HL-60 (cell line): ENCODE measurements around the gene ARHGAP24.

Source experiments
- DNase-seq, 2 experiments: peaks; one replicate each; pipeline ENCODE4 v3.0.0-alpha.2; 2010 to 2020; ENCODE audit warnings: low read depth in 1 of 2, low spot score in 1 of 2
- H3K27ac ChIP-seq: fragments of 250-450 bp; sonication (Bioruptor Pico); replicated peaks from 2 replicates; pipeline ENCODE4 v1.5.1; 2020; ENCODE audit warnings: mild to moderate bottlenecking, moderate library complexity
- H3K27me3 ChIP-seq: fragments of 250-450 bp; sonication (Bioruptor Pico); 2 replicates; pipeline ENCODE4 v1.5.1; 2021; ENCODE audit warnings: mild to moderate bottlenecking, moderate library complexity; ENCODE audit not compliant: insufficient read depth, poor library complexity, severe bottlenecking
- H3K4me3 ChIP-seq: replicated peaks from 2 replicates; pipeline ENCODE4 v1.5.1; 2011; ENCODE audit warnings: mild to moderate bottlenecking, control low read depth, low read length; ENCODE audit not compliant: insufficient read depth
- CTCF ChIP-seq: IDR thresholded peaks from one replicate; pipeline ENCODE4 v1.5.1; 2011; ENCODE audit warnings: low read length, control low read depth, inconsistent platforms; ENCODE audit not compliant: insufficient read depth
- GABPA ChIP-seq: IDR thresholded peaks from 2 replicates; pipeline ENCODE4 v1.6.1; 2012; ENCODE audit warnings: low read depth
- POLR2AphosphoS5 ChIP-seq: IDR thresholded peaks from 2 replicates; pipeline ENCODE4 v1.6.1; 2012; ENCODE audit warnings: low read depth
- SPI1 ChIP-seq: IDR thresholded peaks from 2 replicates; pipeline ENCODE4 v1.6.1; 2012; ENCODE audit warnings: low read depth, mild to moderate bottlenecking, borderline replicate concordance
- TF ChIP-seq, protein P1 (sequence below): IDR thresholded peaks from 2 replicates; pipeline ENCODE4 v1.6.1; 2012; ENCODE audit warnings: low read depth; ENCODE audit not compliant: insufficient replicate concordance

Gene ARHGAP24

GRCh38 chr4:85889314-85889713 is 414.4 kb downstream of the ARHGAP24 start:
- no peak for DNase-seq
- H3K4me3 ChIP-seq, result no peak overlapping the region
- TF ChIP-seq GABPA, result no peak
- TF ChIP-seq SPI1, result no peak
- TF ChIP-seq CTCF, result no peak
- no peak for TF ChIP-seq POLR2AphosphoS5
- TF ChIP-seq, protein P1, sequence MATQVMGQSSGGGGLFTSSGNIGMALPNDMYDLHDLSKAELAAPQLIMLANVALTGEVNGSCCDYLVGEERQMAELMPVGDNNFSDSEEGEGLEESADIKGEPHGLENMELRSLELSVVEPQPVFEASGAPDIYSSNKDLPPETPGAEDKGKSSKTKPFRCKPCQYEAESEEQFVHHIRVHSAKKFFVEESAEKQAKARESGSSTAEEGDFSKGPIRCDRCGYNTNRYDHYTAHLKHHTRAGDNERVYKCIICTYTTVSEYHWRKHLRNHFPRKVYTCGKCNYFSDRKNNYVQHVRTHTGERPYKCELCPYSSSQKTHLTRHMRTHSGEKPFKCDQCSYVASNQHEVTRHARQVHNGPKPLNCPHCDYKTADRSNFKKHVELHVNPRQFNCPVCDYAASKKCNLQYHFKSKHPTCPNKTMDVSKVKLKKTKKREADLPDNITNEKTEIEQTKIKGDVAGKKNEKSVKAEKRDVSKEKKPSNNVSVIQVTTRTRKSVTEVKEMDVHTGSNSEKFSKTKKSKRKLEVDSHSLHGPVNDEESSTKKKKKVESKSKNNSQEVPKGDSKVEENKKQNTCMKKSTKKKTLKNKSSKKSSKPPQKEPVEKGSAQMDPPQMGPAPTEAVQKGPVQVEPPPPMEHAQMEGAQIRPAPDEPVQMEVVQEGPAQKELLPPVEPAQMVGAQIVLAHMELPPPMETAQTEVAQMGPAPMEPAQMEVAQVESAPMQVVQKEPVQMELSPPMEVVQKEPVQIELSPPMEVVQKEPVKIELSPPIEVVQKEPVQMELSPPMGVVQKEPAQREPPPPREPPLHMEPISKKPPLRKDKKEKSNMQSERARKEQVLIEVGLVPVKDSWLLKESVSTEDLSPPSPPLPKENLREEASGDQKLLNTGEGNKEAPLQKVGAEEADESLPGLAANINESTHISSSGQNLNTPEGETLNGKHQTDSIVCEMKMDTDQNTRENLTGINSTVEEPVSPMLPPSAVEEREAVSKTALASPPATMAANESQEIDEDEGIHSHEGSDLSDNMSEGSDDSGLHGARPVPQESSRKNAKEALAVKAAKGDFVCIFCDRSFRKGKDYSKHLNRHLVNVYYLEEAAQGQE, result no peak
- no peaks in the 10 kb centered on the region for H3K27me3 ChIP-seq
- no peak overlapping the region for H3K27ac ChIP-seq

DNA sequence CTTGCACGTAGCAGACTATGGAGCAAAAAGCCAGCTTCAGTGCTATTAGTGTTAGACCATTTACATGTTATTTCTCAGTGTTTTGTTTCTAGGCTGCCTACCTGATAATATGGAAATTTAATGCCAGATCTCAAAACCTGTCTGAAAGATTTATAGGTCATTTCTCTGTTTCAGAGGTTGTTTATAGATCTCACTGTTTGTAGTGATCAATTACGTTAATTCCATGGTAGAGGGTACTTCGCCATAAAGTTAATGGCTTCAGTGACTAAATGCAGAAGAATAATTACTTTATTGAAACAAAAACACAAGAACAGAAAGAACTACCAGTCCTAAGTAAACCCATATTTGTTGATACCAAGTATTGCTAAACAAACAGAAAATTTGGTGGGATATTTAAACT is 420.8 kb downstream of the ARHGAP24 start:
- H3K4me3 ChIP-seq, result no peak overlapping the region
- no peak overlapping the region for H3K27ac ChIP-seq
- H3K27me3 ChIP-seq, result no peaks in the 10 kb centered on the region
- no peak for TF ChIP-seq CTCF
- TF ChIP-seq GABPA, result no peak
- TF ChIP-seq, protein P1, result no peak
- no peak for TF ChIP-seq SPI1
- no peak for TF ChIP-seq POLR2AphosphoS5
- no peak for DNase-seq

GRCh38 chr4:85898231-85898630 is 423.3 kb downstream of the ARHGAP24 start:
- DNase-seq, result no peak
- no peak overlapping the region for H3K27ac ChIP-seq
- TF ChIP-seq SPI1 (no peak), CTCF (no peak), GABPA (no peak), POLR2AphosphoS5 (no peak)
- TF ChIP-seq, protein P1, result no peak
- H3K27me3 ChIP-seq, result no peaks in the 10 kb centered on the region
- H3K4me3 ChIP-seq, result no peak overlapping the region
